Measurements from ENCODE around the gene EBF3.

The EBF3 gene, protein sequence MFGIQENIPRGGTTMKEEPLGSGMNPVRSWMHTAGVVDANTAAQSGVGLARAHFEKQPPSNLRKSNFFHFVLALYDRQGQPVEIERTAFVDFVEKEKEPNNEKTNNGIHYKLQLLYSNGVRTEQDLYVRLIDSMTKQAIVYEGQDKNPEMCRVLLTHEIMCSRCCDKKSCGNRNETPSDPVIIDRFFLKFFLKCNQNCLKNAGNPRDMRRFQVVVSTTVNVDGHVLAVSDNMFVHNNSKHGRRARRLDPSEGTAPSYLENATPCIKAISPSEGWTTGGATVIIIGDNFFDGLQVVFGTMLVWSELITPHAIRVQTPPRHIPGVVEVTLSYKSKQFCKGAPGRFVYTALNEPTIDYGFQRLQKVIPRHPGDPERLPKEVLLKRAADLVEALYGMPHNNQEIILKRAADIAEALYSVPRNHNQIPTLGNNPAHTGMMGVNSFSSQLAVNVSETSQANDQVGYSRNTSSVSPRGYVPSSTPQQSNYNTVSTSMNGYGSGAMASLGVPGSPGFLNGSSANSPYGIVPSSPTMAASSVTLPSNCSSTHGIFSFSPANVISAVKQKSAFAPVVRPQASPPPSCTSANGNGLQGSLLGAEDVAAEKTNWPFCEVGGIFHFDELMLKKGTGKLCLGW

DNA sequence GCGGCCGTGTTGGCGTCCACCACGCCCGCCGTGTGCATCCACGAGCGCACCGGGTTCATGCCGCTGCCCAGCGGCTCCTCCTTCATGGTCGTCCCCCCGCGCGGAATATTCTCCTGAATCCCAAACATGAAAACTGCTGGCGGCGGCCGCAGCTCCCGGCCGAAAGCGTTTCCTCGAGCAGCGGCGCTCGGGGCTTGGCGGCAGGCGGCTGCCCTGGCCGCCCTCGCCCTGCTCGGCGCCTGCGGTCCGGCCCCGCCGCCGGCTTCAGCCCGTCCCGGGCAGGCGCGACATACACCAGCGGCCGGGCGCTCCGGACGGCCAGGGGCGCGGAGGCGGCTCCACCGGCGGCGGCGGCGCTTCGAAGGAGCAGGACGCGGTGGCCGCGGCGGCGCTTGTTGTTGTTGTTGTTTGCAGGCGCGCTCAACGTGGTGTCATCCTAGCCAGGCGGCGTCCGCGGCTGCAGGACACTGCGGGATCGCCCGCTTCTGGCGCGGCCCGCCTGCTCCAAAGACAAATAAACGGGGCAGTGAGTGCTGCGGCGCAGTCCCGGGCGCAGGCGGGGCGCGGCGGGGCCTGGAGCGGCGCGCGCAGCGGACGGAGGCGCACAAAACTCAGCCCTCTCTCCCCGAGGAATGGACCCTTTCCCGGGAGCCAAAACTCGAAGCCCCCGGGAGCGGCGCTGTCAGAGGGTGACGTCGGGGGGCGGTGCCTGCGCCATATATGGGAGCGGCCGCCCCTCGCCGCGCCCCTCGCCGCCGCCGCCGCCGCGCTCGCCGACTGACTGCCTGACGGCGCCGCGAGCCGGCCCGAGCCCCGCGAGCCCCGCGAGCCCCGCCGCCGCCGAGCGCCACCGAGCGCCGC, at the start of gene EBF3:
Gene EBF3 (minus strand): TSS at position 634 of the 861 bp plus-strand sequence. CDS start 506 bp downstream, at position 128.
- no peak for DNase-seq

GRCh38 chr10:130013335-130014262, 49.5 kb upstream of the EBF3 start:
- no peak for DNase-seq

DNA sequence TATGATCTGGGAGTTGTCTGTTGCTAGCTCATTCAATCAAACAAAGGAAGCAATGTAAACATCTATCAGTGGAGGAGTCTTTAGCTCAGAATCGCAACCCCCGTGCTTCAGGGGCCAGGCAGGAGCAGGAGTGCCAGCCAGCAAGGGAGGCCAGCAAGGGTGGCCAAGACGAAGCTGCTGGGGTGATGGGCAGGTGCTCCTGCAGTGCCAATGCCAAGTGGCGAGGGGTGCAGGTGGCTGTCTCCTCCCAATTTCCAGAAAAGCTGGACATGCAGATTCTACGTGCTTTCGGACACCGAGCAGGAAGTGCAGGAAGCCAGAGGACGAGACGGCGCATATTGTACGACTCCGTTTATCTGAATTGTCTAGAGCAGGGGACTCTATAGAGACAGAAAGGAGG, 48.1 kb upstream of the EBF3 start:
- DNase-seq, result no peak

- no peak for DNase-seq
These were observed 46.6 kb upstream of the EBF3 start for GRCh38 chr10:130010653-130011052.

DNA sequence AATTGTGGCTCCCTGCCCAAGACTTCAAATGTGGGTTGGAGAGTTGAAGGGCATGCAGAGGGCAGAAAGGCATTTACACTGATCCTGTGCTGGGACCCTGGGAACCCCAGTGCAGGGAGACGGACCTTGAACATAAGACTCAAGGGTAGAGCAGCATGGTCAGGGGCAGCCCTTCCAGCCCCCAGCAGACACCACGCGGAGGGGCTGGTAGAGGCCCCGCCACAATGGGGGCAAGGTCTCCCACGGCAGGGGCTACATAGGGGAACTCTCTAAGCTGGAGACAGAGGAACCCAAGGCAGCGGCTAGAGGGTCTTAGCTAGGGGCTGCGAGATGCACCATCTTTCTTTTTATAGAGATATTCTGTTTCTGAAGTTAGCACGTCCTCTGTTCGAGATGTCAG, 45.2 kb upstream of the EBF3 start:
- no peak for DNase-seq

DNA sequence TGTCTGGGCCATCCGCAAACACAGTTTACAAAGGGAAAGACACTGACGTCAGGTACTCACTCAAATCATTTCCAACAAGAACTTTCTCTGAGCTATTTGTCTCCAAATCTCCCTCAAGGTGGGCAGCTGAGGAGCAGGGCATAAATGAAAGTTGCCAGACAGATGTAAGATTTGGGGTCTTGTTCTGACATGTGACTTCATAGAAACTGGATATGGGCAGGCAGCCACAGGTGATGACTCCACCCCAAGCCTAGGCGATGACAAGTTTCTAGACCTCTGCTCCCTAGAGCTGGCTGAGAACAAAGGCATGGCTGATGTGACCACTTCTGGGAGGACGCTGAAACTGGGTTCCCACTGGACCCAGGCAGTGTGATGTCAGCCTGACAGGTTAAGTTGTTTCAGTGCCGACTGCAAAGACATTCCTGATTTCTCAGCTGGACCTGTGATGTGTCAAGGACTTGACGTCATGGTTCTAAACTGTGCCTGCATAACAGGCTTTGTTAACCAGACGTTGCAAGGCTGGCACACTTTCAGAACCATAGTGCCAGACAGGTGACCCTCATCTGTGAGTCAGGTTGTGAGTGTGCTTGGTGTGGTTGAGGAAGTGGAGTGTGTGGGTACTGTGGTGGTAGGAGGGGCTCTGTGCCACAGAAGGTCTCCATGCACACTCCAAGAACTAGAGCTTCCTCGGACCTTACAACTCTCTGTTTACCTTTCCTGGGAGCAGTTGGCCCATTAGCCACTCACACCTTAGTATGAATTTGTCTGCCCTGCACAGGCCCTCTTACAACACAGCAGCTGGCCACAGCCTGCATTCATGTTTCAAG, 39.9 kb upstream of the EBF3 start:
- no peak for DNase-seq

GRCh38 chr10:130003166-130003565, 39.1 kb upstream of the EBF3 start:
- no peak for DNase-seq

- no peak for DNase-seq
These were observed 38.5 kb upstream of the EBF3 start for GRCh38 chr10:130002606-130003005.

DNA sequence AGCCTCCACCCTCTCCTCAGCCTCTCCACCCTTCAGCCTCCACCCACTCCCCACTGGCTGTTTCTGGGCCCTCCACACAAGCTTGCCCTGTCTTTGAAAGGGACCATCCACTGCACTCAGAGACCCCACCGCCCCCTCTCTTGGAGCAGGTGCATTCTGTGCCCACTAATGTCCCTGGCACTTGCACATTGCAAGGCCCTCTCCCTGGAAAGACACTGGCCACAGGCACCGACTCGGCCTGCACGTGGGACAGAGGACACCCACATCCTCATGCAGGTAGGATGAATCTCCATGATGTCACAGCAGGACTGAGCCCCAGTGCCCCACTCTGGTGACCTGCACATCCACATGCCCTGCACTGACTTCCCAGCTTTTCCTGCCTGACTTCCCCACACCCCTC, 36.8 kb upstream of the EBF3 start:
- no peak for DNase-seq

GRCh38 chr10:129999140-129999539, 35.1 kb upstream of the EBF3 start:
- DNase-seq, result no peak

- no peak for DNase-seq
These were observed 29.5 kb upstream of the EBF3 start for GRCh38 chr10:129993621-129994020.

GRCh38 chr10:129992356-129992755, 28.3 kb upstream of the EBF3 start:
- no peak for DNase-seq

- no peak for DNase-seq
These were observed 18.8 kb upstream of the EBF3 start for GRCh38 chr10:129982825-129983224.

DNA sequence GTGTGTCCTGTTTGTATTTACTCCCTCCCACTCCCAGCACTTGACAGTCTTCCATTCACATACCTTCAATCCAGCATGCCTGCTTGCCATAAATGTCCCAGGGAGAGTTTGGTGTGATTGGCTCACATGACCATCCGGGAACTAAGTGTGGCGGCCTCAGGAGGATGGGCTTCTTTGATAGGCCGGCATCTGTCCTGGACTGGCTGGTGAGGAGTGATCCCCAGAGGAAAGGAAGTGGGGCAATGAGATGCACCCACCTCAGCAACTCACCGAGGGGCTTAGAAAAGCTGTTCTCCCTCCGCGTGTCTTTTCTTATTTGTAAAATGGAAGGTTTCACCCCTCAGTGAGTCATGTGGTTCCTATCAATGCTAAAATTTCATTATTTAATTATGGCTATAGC, 14.9 kb upstream of the EBF3 start:
- no peak for DNase-seq

- no peak for DNase-seq
These were observed 14.2 kb upstream of the EBF3 start for GRCh38 chr10:129978322-129978721.

DNA sequence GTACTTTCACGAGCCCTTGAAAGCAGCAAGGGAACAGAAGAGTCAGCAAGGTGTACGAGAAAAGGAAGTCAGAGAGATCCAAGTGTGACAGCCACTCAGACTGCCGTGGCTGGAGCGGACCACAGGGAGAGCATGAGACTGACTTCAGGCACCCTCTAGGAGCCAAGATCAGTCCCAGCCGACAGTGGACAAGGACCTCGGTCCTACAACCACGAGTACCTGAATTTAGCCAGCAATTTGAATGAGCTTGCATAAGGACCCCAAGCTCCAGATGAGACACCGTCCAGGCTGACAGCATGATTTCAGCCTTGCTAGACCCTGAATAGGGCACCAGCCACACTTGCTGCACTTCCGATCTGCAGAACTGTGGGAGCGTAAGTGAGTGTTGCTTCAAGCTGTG, 13.7 kb upstream of the EBF3 start:
- DNase-seq, result no peak

DNA sequence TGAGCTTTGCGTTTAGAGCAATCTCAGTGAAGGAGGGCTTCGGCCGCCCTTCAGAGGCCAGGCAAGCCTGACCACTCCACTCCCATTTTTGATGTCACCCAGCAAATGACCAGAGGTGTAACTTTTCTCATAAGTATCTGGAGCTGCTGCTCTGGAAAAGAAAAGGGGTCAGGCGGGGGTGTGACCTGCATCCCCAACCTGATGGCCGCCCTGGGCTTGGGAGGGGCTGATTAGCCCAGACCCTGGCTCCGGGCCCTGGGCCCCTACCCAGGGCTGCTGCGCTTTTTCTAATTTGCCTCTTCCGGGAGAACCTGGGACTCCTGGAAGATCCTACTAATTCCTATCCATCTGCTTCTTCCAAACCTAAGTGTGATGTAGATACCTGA, 9.6 kb upstream of the EBF3 start:
- DNase-seq, result no peak

DNA sequence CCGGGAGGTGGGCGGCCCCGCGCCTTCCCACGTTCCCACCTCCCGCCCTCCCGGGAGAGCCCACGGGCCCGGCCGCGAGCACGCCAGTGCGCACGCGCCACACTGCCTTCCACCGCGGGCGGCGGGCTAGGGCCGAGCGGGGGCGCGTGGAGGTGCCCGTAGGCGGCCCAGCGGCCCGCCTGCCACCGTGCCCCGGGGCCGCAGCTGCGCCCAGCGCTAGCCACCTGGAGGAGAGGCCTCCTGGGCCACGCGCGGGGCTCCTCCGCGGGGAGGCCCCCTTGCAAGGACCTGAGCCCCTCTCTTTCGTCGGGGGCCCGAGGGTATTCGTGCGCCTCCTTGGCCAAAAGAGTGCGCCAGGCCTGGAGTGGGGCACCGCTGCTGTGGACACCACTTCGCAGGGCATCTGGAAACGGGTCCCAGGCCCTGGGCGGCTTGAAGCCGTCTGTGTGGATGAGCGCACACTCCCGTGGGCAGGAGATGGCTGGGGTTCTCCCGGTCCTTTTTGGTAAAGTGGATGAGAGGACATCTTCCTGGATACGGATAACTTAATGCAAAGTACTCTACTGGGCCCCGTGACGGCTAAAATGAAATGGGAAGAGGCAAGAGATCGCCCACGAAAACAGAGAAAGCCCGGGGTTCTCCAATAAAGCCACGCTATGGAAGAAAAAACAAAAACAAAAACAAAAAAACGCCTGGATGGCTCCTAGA, 9.0 kb upstream of the EBF3 start:
- DNase-seq, result no peak

DNA sequence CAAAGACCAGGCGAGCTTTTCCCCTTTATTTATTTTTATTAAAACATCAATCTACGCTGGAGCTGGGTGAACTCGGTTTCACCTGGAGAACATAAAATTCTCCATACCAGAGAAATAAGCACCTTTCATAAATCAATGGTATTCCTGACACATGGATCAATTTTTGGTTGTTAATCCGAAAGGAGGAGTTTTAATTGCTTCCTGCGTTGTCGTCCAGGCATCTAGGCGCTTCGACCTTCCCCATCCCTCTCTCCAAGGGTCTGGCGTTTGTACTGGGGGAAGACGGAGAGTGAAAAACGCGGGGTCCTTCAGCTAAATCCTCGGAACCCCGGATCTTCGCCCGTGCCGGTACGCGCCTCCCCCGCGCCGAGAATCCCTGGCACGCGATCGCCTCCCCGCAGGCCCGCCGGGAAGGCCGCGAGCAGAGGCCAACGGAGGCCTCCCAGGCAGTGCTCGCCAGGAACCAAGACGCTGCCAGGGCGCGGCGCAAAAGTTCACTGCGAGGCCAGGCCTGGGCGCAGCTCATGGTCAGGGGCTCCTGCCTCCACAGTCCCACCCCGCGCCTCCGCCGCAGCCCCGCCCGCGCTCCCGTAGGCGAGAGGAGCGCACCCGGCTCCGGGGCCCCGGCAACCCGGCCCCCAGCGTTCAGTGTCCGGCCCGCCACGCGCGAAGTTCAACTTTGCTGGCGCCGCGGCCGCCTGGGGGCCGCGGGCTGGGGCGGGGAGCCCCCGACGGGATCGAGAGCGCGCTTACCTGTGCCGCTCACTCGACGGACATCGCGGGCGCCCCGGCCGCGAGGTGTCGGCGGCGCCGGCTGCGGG, 8.3 kb upstream of the EBF3 start:
- no peak for DNase-seq
